GM21367 (cell line): Measurements from ENCODE around the gene S100A2.
"Not testable (repeated sequence)": the region's sequence is repeated elsewhere in the genome, so short reads cannot be mapped to it uniquely, and the experiment has no call there.

ENCODE experiments used
- ATAC-seq: cut with Tn5 transposase; IDR thresholded peaks from one replicate; pipeline ENCODE4 v1.9.1; 2021; ENCODE audit not compliant: unreplicated experiment

The S100A2 gene

DNA sequence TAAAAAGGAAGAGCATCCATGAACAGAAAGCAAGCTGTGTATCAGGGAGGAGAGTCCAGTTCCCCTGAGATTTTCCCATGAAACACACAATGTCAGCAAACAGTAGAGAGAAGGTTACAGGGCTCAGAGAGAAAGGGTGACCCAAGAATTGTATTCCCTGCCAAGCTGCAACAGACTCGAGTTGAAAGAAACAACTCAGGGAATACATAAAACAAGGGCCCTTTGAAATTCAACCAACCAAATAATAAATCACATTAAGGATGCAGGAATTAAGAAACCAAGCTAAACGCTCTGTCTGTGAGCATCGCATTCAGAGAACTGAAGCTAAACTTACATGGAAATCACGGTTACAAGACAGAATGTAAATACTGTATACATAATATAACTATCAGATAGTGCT, 27.1 kb upstream of the S100A2 start:
- ATAC-seq = no peak

DNA sequence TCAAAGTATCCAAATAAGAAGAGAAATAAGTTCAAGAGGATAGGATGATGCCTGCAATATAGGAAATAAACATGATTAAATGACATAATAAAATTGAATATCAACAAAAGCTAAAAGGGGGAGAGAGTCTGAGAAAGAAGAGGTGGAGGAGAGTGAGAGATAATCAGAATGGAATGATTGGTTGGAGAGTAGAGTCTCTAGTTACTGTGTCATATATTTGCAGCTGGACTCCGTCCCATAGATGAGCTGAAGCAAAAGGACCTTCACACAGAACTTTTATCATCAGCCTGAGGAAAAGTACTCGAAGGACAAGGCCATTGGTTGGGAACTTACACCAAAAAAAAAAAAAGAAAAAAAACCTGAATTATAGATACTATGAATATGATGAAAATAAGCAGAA, 22.8 kb upstream of the S100A2 start:
- ATAC-seq = no peak

DNA sequence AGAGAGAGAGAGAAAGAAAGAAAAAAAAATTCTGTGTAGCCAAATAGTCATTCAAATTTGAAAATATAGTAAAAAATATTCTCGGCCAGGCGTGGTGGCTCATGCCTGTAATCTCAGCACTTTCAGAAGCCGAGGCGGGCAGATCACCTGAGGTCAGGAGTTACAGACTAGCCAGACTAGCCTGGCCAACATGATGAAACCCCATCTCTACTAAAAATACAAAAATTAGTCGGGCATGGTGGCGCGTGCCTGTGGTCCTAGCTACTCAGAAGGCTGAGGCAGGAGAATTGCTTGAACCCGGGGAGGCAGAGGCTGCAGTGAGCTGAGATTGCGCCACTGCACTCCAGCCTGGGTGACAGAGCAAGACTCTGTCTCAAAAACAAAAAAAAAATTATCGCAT, 22.4 kb upstream of the S100A2 start:
- ATAC-seq = not testable (repeated sequence)

DNA sequence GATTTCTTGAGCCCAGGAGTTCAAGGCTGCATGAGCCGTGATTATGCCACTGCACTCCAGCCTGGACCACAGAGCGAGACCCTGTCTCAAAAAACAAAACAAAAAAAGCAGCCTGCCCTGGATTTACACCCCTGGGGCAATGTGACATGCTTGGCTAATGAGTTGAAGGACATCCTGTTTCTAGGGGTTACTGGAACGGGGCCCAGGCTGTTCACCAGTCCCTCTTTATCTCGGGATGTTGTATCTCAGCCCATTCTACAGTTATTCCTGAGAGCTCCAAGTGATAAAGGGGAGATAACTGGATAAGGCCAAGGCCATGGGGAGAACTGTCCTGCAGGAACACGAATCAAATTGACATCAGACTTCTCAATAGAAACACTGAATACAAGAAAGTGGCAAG, 21.7 kb upstream of the S100A2 start:
- ATAC-seq = no peak

DNA sequence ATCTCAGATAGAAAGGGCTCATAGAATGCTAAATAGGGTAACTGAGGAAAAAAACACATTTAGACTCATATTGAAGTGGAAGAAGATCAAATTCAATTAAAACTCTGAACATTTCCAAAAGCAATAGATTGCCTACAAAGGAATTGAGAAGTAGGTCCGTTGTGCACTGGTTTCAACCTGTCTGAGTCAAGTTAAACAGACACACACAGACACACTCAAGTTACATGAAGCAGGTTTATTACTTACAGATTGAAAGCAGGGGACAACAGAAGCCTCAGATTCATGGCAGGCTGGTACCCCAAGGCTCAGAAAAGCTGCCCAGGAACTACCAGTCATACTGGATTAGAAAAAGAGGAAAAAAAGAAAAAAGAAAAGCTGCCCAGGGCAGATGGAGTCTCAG, 20.7 kb upstream of the S100A2 start:
- no peak for ATAC-seq

DNA sequence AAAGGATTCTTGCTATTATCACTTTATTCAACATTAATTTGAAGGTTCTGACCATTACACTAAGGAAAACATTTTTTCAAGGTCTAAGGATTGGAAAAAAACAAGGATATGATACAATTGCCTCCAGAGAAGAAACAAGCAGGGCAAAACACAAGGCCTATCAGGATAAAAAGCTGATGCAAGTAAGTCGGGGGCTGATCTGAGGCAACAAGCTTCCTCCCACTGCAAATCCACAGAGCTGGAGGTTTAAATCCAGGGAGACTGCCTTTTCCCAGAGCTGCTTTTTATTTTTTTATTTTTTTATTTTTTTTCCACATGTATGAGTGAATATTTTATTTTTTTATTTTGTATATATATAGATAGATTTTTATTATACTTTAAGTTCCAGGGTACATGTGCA, 19.4 kb upstream of the S100A2 start:
- ATAC-seq = no peak

DNA sequence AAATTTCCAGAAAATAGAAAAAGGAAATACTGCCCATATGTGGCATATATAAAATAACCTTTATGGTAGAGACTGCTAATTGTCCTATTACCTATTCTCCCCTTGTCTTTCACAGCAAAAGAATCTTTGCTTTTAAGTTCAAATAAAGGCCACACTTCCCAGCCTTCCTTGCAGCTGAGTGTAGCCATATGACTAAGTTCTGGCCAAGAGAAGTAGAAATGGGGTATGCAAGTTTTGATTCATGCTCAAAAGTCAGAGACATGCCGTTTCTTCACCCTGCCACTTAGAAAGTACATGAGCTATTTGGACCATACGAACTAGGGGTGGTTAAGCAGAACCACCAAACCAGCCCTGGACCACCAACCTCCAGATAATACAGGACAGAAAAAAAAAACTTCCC, 18.3 kb upstream of the S100A2 start:
- ATAC-seq = no peak

DNA sequence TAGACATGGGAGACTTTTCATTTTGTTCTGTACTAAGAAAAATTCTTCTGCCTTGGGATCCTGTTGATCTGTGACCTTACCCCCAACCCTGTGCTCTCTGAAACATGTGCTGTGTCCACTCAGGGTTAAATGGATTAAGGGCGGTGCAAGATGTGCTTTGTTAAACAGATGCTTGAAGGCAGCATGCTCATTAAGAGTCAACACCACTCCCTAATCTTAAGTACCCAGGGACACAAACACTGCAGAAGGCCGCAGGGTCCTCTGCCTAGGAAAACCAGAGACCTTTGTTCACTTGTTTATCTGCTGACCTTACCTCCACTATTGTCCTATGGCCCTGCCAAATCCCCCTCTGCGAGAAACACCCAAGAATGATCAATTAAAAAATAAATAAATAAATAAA, 17.9 kb upstream of the S100A2 start:
- ATAC-seq = not testable (repeated sequence)

DNA sequence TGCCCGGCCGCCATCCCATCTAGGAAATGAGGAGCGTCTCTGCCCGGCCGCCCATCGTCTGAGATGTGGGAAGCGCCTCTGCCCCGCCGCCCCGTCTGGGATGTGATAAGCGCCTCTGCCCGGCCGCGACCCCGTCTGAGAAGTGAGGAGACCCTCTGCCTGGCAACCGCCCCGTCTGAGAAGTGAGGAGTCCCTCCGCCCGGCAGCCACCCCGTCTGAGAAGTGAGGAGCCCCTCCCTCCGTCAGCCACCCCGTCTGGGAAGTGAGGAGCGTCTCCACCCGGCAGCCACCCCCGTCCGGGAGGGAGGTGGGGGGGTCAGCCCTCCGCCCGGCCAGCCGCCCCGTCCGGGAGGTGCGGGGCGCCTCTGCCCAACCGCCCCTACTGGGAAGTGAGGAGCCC, 17.2 kb upstream of the S100A2 start:
- not testable (repeated sequence) for ATAC-seq

DNA sequence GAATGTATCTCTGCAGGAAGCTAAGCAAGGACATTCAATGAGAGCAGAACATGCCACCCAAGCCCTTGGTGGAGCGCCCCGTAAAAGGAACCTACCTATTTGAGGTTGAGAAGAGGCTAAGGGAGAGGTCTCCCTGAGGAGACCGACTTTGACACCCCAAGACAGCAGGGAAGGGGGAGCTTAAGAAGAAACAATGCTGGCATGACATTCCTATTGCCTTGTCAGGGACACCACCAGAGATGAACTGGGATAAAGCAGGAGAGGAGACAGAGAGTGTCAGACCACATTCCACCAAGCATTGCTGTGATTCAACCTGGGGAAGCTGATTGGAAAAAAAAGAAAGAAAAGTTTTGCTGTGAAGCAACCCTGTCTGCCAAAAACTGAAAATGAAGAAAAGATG, 13.3 kb upstream of the S100A2 start:
- no peak for ATAC-seq

DNA sequence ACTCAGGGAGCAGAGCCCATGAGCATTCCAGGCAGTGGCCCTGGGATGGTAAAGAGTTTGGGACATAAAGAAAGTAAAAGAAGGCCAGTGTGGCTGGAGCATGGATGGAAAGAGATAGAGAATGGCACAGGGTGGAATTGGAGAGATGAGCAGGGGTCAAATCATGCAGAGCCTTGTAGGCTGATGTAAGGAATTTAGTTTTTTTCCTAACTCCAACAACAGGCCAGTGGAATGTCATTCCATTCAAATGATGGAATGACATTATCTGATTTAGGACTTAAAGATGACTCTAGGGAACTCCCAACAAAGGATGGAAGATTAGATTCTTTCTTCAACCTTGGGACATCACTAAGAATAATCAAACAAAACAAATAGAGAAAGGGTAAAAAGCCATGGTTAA, 12.8 kb upstream of the S100A2 start:
- no peak for ATAC-seq

DNA sequence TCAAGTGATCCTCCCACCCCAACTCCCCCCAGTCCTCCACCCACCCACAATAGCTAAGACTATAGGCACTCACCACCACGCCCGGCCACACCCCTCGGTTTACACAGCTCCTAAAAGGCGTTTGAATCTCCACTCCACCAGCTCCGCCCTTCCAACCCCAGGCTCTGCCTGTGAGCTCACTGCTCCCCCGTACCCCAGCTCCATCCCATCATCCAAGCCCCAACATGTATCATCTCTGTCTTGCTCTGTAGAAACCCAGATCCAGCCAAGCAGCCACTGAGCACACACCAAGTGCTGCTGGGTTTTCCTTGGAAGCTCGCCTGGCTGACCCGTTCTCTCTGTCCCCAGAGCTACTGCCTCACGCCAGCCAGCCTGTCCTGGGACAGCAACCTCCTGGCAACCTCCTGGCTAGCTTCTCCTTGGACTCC, 12.0 kb upstream of the S100A2 start:
- ATAC-seq = no peak

DNA sequence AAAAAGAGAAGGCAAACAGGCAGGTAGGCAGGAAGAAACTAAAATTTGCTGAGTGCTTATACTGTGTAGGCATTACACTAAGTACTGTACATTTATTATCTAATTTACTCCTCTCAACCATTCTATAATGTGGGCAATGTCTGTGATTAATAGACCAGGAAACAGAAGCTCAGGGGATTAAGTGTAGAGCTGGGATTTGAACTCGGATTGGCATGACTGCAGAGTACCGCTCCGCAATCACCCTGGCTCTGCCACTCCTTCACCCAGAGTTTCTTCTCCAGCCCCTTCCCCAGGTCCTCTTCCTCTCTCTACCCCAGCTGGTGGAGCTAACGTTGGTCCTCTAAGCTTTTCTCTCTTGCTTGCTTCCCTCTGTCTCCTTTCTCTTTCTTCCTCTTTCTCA, 11.5 kb upstream of the S100A2 start:
- no peak for ATAC-seq

DNA sequence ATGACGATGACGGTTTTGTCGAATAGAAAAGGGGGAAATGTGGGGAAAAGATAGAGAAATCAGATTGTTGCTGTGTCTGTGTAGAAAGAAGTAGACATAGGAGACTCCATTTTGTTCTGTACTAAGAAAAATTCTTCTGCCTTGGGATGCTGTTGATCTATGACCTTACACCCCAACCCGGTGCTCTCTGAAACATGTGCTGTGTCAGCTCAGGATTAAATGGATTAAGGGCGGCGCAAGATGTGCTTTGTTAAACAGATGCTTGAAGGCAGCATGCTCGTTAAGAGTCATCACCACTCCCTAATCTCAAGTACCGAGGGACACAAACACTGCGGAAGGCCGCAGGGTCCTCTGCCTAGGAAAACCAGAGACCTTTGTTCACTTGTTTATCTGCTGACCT, 9.9 kb upstream of the S100A2 start:
- not testable (repeated sequence) for ATAC-seq

DNA sequence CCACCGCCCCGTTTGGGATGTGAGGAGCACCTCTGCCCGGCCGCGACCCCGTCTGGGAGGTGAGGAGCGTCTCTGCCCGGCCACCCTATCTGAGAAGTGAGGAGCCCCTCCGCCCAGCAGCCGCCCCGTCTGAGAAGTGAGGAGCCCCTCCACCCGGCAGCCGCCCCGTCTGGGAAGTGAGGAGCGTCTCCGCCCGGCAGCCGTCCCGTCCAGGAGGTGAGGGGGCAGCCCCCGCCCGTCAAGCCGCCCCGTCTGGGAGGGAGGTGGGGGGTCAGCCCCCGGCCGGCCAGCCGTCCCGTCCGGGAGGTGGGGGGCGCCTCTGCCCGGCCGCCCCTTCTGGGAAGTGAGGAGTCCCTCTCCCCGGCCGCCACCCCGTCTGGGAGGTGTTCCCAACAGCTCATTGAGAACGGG, 9.4 kb upstream of the S100A2 start:
- not testable (repeated sequence) for ATAC-seq

DNA sequence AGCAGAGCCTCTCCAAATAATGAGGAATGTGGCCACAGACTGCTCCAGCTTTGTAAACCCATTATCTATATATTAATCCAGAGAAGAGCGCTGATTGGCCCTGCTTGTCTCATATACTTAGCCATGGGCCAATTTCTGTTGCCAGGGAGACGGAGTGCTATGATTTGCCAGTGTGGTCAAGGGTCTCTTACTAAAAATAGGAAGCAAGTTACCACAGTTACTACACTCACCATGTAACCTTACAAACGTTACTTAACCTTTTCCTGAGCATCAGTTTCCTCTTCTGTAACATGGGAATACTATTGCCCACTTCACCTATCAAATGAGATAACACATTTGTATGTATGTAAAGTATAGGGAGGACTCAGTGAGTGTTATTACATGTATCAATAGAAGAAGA, 7.7 kb upstream of the S100A2 start:
- ATAC-seq = no peak

DNA sequence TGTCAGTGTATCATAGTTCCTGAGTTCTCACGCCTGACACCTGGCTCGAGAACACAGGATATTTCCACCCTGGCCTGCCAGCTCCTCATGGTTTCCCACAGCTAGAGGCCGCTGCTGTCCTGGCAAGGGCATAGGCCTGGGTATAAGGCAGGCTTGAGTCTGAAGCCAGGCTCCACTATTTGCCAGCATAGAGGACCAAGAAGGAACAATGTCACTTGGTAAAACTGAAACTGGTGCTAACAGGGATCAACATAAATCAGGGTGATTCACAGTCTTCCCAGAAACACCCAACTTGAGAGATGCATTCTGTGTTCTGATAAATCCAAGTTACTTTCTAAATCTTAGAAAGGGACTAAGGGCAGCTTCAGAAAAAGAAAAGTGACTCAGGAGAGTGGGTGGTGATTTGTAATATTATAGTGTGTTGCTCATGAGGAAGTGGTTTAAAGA, 6.9 kb upstream of the S100A2 start:
- no peak for ATAC-seq

DNA sequence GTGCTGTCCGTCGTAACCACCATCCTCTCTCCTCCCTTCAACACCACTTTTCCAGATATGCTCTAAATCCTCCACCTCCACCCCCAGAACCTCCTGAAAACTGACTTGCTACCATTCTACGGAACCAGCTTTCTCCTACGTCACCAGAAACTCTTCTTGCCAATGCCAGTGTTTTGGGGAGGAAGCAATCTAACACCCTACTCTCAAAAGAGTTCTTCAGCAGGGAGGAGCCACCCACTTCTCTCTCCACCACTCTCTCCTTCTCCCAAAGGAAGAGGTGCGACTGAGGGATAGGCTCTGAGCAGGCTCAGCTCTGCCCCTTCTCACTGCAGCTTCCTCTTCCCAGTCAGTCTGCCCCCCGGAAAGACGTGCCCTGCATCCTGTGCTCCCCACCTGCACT, 6.1 kb upstream of the S100A2 start:
- no peak for ATAC-seq

DNA sequence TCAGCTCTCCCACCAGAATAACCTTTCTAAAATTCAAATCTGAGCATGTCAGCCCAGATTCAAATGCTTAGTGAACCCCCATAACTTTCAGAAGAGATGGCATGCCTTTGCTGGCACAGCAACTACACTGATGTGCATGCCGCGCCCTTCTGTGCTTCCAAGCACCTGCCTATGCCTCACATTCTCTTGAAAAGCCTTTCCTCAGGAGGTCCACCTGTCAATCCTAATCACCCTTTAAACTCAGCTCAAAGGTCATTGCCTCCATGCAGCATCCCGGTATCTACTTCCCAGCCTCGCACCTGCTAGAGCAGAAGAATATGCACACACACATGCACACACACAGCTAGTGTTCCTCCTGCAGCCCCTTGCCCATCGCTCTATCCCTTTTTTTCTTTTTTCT, 5.2 kb upstream of the S100A2 start:
- no peak for ATAC-seq

DNA sequence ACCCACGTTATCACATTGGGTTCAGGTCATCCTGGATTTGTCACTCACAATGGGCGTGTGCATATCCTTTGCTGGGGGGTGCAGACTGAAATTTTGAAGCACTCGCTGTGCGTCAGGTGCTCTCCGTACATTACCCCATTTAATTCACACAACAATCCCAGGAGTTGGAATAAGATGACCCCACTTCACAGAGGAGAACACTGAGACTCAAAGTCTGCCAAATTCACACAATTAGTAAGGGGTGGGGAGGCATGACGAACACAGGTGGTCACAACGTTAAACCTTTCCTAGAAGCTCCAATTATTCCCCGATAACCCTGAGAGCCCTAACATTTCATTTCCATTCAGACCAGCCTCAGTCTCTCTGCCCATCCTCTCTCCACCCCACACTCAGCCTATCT, 3.8 kb upstream of the S100A2 start:
- ATAC-seq = no peak

DNA sequence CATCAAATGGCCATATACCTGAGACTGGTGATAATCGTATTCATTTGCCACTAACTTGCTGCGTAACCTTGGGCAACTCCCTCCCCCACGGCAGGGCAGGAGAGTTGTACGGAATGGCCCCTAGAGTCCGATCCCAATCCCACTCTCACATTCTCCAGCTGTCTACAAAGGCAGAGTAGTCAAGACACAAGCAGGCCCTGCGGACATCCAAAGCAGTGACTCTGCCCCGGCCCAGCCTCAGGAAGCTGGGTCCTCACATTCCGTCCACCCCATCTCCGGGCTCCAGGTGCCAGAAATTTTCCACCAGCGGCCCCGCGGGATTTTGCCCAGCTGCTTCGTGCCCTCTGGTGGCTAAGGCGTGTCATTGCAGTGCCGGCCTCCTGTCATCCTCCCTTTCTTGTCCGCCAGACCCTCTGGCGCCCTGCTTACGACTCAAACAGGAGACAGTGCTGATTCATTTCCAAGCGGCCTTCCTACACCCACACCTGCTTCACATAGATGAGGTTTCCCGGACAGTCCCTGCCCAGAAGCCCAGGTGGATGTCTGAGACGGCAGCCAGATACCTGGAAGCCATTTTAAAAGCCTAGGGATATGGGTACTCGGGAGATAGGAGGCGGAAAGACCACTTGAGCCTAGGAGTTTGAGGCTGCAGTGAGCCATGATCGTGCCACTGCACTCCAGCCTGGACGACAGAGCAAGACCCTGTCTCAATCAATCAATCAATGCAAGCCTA, 2.9 kb upstream of the S100A2 start:
- no peak for ATAC-seq

DNA sequence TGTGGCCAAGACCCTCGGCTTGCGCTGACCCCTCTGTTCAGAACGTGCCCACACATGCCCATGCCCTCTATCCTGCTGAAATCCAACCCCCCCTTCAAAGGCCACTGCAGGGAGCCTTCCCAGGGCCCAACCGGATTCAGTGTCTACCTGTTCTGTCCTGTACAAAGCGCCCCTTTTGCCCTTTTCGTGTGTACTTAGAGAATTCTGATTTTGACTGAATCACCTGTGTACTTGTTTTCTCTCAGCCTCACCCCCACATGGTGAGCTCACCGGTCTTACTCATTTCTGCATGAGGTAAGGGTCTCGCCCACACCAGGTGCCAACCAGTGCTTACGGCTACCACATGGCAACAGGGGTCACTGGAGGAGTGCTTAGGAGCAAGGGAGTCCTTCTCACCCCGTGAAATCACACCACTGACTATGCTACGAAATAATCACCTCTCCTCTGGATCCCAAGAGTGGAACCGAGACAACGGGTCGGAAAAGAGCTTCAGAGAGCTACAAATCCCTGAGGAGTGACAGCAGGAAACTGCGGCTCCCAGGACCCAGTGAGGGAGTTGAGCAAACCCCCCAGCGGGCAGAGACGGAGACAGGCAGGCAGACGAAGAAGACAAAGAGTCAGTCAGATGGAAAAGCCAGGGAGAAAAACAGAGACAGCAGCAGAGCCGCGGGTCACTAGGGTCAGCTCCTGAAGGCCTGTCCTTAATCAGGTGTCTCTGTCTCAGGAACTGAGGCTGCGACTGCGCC, 2.1 kb upstream of the S100A2 start:
- no peak for ATAC-seq
